ENCODE data around the gene SUDS3.

GRCh38 chr12:118446247-118446646 is 69.9 kb downstream of the SUDS3 start:
- TF ChIP-seq CTCF (IDR thresholded peaks at IDR 0.05) (no peak), POLR2A (IDR thresholded peaks at IDR 0.05) (no peak)

Measured in adrenal gland (tissue), 5 donors.